ENCODE measurements around the gene E4F1. TPM values are rescaled to one million over a fixed set of nuclear protein-coding genes. Genes with fewer than 3 reads are reported as not detected.

Gene E4F1
- total RNA-seq, 2 donors from 2014 or later: 32.0 to 33.6 TPM

GRCh38 chr16:2284797-2285576, 61.6 kb downstream of the E4F1 start:
- no peak overlapping the region for H3K4me3 Mint-ChIP-seq
- no peak overlapping the region for H3K27ac Mint-ChIP-seq
- H3K27me3 Mint-ChIP-seq: no peaks in the 10 kb centered on the region
- DNase-seq (no peak), ATAC-seq (no peak)
- no peaks in the 10 kb centered on the region for H3K4me1 Mint-ChIP-seq
- peaks cover 6% of the 10 kb centered on the region for H3K36me3 Mint-ChIP-seq (ENCODE audit: low read depth)
- H3K9me3 ChIP-seq (ENCODE audit: control insufficient read depth, low read length, poor library complexity, severe bottlenecking): no peaks in the 10 kb centered on the region

Other genes starting within 250 kb of the E4F1 start
- under 1 TPM; 0.40 to 0.78 TPM for gene NOXO1, start 242.1 kb upstream of the E4F1 start, total RNA-seq
- 10 to 100 TPM; 16.2 to 22.1 TPM for gene GFER, start 239.4 kb upstream of the E4F1 start, total RNA-seq
- gene SYNGR3, start 233.6 kb upstream of the E4F1 start, total RNA-seq: 1 to 10 TPM; 7.3 to 8.1 TPM
- gene ZNF598, start 213.8 kb upstream of the E4F1 start, total RNA-seq: 10 to 100 TPM; 45.2 to 46.7 TPM
- gene NPW, start 203.8 kb upstream of the E4F1 start, total RNA-seq: 1 to 10 TPM in 1 of 2 donors, not detected in 1; 2.0 TPM
- 1 to 10 TPM; 2.2 to 3.9 TPM for gene NHERF2, start 196.7 kb upstream of the E4F1 start, total RNA-seq
- 1 to 10 TPM; 6.7 to 6.8 TPM for gene NTHL1, start 175.8 kb upstream of the E4F1 start, total RNA-seq
- gene TSC2, start 175.6 kb upstream of the E4F1 start, total RNA-seq: 100 to 1,000 TPM; 123 TPM
- 10 to 100 TPM; 86.6 to 88.9 TPM for gene PKD1, start 87.7 kb upstream of the E4F1 start, total RNA-seq
- under 1 TPM; 0.21 to 0.57 TPM for gene RAB26, start 75.0 kb upstream of the E4F1 start, total RNA-seq
- 10 to 100 TPM; 32.4 to 35.0 TPM for gene TRAF7, start 67.8 kb upstream of the E4F1 start, total RNA-seq
- gene CASKIN1, start 27.0 kb upstream of the E4F1 start, total RNA-seq: under 1 TPM in 1 of 2 donors, not detected in 1; 0.05 TPM
- gene MLST8, start 18.1 kb upstream of the E4F1 start, total RNA-seq: 10 to 100 TPM; 28.2 to 31.4 TPM
- gene BRICD5, start 12.7 kb upstream of the E4F1 start, total RNA-seq: 1 to 10 TPM; 2.6 to 4.0 TPM
- gene PGP, start 8.8 kb upstream of the E4F1 start, total RNA-seq: 1 to 10 TPM; 7.8 to 9.2 TPM
- gene DNASE1L2, start 12.9 kb downstream of the E4F1 start, total RNA-seq: under 1 TPM; 0.37 to 0.42 TPM
- gene ECI1, start 28.0 kb downstream of the E4F1 start, total RNA-seq: 10 to 100 TPM; 15.2 TPM
- 100 to 1,000 TPM; 204 to 224 TPM for gene RNPS1, start 44.5 kb downstream of the E4F1 start, total RNA-seq
- gene ABCA3, start 117.1 kb downstream of the E4F1 start, total RNA-seq: 10 to 100 TPM in 1 of 2 donors, 1 to 10 TPM in 1; 8.3 to 10.5 TPM
- 1 to 10 TPM; 2.9 to 3.3 TPM for gene CCNF, start 205.9 kb downstream of the E4F1 start, total RNA-seq
- under 1 TPM; 0.70 to 0.85 TPM for gene TEDC2, start 236.5 kb downstream of the E4F1 start, total RNA-seq
- not detected for gene NTN3, start 247.7 kb downstream of the E4F1 start, total RNA-seq

All from T-helper 17 cell (primary cell).